SK-N-SH (cell line): ENCODE measurements around the gene KLF17.

Source experiments
- ELF1 ChIP-seq: IDR thresholded peaks from 2 replicates; pipeline ENCODE4 v1.4.0; 2012
- FOXM1 ChIP-seq: IDR thresholded peaks from 2 replicates; pipeline ENCODE4 v1.4.0; 2012; ENCODE audit warnings: low read depth, mild to moderate bottlenecking
- JUND ChIP-seq: IDR thresholded peaks from 2 replicates; pipeline ENCODE4 v1.4.0; 2012
- MXI1 ChIP-seq: IDR thresholded peaks from 2 replicates; pipeline ENCODE4 v1.6.1; 2012; ENCODE audit warnings: mild to moderate bottlenecking, low read depth, low read length, improper control_type of control experiment
- RCOR1 ChIP-seq: fragments of 150-350 bp; IDR thresholded peaks from 2 replicates; pipeline ENCODE4 v1.6.1; 2017; ENCODE audit warnings: antibody characterized with exemption, low read length
- SIN3A ChIP-seq: IDR thresholded peaks from 2 replicates; pipeline ENCODE4 v1.6.1; 2012; ENCODE audit warnings: low read depth, mild to moderate bottlenecking, low read length, moderate library complexity, borderline replicate concordance
- TCF12 ChIP-seq: IDR thresholded peaks from 2 replicates; pipeline ENCODE4 v1.4.0; 2012
- TF ChIP-seq, protein P1 (sequence below): fragments of 200-600 bp; sonication (generic); IDR thresholded peaks from 2 replicates; pipeline ENCODE4 v1.6.1; 2017; ENCODE audit warnings: antibody characterized with exemption, mild to moderate bottlenecking, moderate library complexity

DNA sequence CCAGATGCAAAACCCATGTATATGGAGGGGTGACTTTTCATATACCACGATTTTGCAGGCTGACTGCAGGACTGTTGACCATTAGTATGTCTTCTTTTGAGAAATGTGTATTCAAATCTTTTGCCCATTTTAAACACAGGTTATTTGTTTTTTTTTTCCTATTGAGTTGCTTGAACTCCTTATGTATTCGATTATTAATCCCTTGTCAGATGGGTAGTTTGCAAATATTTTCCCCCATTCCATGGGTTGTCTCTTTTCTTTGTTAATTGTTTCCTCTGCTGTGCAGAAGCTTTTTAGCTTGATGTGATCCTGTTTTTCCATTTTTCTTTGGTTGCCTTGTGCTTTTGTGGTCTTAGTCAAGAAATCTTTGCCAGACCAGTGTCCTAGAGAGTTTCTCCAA is 24.6 kb upstream of the KLF17 start:
- TF ChIP-seq RCOR1 (no peak), SIN3A (no peak), ELF1 (no peak), TCF12 (no peak), MXI1 (no peak), JUND (no peak), FOXM1 (no peak)
- TF ChIP-seq, protein P1, sequence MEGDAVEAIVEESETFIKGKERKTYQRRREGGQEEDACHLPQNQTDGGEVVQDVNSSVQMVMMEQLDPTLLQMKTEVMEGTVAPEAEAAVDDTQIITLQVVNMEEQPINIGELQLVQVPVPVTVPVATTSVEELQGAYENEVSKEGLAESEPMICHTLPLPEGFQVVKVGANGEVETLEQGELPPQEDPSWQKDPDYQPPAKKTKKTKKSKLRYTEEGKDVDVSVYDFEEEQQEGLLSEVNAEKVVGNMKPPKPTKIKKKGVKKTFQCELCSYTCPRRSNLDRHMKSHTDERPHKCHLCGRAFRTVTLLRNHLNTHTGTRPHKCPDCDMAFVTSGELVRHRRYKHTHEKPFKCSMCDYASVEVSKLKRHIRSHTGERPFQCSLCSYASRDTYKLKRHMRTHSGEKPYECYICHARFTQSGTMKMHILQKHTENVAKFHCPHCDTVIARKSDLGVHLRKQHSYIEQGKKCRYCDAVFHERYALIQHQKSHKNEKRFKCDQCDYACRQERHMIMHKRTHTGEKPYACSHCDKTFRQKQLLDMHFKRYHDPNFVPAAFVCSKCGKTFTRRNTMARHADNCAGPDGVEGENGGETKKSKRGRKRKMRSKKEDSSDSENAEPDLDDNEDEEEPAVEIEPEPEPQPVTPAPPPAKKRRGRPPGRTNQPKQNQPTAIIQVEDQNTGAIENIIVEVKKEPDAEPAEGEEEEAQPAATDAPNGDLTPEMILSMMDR, result no peak
